AML-193 (cell line): Measurements from ENCODE around the gene ADGRE3.
A peak's percentile ranks its signal among the peaks of the same experiment; 100 is the strongest.

Source experiments
- DNase-seq, 2 experiments: peaks; one replicate each; lab custom pipeline; 2025; lab: John Stamatoyannopoulos, UW

Gene ADGRE3, protein sequence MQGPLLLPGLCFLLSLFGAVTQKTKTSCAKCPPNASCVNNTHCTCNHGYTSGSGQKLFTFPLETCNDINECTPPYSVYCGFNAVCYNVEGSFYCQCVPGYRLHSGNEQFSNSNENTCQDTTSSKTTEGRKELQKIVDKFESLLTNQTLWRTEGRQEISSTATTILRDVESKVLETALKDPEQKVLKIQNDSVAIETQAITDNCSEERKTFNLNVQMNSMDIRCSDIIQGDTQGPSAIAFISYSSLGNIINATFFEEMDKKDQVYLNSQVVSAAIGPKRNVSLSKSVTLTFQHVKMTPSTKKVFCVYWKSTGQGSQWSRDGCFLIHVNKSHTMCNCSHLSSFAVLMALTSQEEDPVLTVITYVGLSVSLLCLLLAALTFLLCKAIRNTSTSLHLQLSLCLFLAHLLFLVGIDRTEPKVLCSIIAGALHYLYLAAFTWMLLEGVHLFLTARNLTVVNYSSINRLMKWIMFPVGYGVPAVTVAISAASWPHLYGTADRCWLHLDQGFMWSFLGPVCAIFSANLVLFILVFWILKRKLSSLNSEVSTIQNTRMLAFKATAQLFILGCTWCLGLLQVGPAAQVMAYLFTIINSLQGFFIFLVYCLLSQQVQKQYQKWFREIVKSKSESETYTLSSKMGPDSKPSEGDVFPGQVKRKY

DNA sequence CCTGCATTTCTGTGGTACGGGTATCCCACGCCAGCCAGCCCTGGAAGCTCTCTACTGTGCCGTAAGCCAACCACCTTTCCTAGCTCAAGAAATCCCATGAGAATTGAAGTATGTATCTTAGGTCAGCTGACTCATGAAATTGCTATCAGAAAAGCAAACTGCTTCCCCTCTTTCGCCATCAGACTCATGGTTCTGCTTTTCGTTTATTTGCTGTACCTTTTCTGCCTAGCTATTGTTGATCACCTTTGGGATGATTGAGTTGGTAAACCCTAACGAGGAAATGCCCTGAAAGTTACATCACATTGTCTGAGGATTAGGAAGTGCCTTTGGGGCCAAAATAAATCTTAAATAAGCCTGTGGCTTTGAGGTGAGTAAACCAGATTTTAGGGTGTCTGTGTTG lies at the start of gene ADGRE3:
Gene ADGRE3, minus strand, starts transcription at position 81 of the 400 bp plus-strand sequence. Its CDS starts 74 bp downstream, at position 7.
- DNase-seq = peak; percentile 42 to 62

DNA sequence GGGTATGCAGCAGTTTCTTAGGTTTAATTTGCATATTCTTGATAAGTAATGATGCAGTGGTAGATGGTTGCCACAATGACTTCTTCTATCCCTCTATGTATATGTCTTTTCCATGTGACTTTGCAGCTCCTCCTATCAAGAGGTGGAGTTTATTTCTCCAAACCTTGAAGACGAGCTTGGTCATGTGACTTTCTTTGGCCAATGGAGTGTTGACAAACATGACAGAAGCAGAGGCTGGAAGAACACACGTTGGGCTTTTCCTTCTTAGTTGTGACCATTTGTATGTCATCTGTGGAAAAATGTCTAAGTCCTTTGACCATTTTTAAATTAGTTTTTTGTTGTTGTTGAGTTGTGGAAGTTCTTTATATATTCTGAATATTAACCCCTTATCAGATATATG lies 47.5 kb upstream of the ADGRE3 start:
- no peak for DNase-seq

DNA sequence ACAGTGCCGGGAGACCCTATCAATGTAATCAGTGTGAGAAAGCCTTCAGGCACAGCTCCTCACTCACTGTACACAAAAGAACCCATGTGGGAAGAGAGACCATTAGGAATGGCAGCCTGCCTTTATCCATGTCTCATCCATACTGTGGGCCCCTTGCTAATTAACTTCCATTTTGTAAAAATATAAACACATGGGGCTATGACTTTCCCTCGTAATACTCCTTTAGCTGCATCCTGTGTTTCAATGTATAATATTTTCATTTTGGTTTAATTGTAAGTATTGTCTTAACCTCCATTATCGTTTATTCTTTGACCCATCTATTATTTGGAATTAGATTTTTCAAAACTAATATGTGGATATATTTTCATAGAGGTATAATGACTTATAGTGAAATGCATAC lies 44.5 kb upstream of the ADGRE3 start:
- DNase-seq = no peak

DNA sequence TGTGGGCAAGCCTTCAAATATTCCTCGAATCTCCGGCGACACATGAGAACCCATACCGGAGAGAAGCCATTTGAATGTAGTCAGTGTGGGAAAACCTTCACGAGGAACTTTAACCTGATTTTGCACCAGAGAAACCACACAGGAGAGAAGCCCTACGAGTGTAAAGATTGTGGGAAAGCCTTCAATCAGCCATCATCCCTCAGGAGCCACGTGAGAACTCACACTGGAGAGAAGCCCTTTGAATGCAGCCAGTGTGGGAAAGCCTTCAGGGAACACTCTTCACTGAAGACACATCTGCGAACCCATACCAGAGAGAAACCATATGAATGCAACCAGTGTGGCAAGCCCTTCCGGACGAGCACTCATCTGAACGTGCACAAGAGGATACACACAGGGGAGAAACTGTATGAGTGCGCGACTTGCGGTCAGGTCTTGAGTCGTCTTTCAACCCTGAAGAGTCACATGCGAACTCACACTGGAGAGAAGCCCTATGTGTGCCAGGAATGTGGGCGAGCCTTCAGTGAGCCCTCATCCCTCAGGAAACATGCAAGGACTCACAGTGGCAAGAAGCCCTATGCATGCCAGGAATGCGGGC lies 44.0 kb upstream of the ADGRE3 start:
- no peak for DNase-seq

DNA sequence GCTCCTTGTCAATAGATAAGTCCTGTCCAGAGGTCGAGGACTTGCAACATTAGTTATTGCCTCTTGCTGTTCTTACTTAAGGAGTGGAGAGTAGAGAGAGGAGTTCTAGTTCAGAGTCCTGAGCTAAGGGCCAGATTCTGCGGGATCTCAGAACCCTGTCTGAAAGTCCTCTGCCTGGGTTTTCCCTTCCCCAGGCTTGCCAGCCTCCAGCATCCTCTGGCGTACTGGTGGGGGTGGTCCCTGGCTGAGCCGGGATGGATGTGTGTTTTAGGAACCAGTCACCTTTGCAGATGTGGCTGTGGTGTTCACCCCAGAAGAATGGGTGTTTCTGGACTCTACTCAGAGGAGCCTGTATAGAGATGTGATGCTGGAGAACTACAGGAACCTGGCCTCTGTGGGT lies 41.2 kb upstream of the ADGRE3 start:
- DNase-seq = no peak

DNA sequence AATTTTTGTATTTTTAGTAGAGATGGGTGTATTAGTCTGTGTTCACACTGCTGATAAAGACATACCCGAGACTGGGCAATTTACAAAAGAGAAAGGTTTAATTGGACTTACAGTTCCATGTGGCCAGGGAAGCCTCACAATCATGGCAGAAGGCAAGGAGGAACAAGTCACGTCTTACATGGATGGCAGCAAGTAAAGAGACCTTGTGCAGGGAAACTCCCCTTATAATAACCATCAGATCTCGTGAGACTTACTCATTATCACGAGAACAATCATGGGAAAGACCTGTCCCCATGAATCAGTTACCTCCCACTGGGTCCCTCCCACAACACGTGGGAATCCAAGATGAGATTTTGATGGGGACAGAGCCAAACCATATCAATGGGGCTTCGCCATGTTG lies 29.8 kb upstream of the ADGRE3 start:
- DNase-seq = no peak

DNA sequence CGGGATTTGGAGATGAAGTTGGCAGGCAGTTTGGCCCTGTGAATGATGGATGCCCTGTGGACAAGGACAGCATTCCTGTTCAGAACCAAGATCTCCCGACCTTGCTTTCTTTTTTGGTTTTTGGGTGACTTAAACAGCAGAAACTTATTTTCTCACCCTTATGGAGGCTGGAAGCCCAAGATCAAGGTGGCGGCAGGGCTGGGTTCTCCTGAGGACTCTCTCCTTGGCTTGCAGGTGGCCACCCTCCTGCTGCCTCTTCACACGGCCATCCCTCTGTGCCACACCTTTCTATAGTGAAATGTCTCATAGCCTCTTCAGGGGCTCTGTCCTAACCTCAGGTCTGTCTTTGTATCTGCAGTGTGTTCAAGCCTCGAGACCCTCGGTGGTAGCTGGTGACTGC lies 29.2 kb upstream of the ADGRE3 start:
- DNase-seq = no peak

DNA sequence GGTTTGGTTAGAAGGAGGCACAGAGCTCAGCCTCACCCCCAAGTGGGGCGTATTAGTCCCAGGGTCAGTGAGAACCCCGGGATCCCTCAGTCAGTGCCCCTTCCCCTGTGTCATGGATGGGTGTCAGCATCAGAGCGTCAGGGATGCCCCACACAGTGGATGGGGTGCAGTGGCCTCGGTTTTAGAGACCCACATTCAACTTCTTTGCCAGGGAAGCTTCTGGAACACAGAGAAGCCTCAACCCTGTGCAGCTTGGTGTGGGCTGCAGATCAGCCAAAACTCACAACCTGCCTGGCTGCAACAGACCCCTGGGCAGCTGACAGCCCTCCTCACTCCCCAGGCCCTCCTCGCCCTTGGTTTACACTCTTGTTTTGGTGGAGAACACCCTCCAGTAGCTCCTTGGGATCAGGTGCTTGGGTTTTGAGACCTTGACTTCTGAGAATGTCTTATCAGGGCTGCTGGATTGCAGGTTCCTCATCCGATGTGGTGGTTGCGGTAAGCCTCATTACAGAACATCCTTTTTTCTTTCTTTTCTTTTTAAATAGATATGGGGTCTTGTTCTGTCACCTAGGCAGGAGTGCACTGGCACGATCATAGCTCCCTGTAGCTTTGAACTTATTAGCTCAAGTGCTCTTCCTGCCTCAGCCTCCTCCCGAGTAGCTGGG lies 26.2 kb upstream of the ADGRE3 start:
- no peak for DNase-seq

DNA sequence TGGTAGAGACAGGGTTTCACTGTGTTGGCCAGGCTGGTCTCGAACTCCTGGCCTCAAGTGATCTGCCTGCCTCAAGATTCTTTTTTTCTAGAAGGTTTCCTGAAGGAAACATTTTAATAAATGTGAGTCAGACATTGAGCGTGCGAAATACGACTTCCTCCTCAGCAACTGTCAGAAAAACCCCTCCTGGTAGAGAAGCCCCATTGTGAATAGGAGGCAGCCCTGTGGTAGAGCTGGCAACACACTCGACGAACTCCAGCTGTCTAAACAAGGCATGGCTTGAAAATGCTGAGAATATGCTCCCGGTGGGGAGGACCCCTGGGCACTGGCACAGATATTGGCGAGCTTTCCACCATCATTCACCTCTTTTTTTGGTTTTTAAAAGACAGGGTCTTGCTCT lies 25.0 kb upstream of the ADGRE3 start:
- no peak for DNase-seq

DNA sequence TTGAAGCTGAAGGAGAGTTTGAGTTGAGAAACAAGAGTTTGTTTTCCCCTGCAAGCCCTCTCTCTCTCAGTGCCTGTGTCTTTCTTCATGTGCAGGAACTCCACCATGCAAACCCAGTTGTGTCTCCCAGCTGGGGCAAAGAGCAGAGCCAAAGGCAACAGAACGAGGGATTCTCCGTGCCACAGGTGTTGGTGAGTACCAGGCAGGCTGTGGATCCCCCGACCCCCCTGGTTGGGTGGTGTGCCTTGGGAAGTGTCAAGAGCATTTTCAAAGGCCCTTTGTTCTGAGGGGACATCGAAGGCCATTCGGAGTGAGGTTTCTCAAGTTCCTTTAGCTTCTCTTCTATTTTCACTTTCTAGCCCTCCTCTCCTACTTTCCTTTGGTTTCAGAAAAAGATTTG lies 20.8 kb upstream of the ADGRE3 start:
- DNase-seq = no peak

DNA sequence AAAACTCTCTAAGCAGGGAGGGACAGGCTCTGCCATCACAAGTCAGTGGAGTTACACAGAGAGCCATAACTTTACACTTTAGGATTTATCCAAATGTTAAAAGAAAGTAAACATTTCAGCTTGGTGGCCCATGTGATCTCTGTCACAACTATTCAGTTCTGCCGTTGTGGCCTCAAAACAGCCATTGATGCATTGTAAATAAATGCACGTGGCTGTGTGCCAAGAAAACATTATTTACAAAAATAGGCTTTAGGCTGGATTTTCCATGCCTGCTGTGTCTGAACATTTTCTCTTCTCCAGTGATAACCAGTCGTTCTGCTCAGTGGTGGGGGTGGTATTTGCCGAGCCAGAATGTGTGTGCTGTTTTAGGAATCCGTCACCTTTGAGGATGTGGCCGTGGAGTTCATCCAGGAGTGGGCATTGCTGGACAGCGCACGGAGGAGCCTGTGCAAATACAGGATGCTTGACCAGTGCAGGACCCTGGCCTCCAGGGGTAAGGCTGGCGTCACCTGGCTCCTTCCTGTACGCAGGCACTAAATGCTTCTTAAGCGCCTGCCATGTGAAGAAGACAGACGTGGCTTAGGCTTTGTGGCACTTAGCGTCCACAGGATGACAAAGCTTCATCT lies 20.1 kb upstream of the ADGRE3 start:
- no peak for DNase-seq

DNA sequence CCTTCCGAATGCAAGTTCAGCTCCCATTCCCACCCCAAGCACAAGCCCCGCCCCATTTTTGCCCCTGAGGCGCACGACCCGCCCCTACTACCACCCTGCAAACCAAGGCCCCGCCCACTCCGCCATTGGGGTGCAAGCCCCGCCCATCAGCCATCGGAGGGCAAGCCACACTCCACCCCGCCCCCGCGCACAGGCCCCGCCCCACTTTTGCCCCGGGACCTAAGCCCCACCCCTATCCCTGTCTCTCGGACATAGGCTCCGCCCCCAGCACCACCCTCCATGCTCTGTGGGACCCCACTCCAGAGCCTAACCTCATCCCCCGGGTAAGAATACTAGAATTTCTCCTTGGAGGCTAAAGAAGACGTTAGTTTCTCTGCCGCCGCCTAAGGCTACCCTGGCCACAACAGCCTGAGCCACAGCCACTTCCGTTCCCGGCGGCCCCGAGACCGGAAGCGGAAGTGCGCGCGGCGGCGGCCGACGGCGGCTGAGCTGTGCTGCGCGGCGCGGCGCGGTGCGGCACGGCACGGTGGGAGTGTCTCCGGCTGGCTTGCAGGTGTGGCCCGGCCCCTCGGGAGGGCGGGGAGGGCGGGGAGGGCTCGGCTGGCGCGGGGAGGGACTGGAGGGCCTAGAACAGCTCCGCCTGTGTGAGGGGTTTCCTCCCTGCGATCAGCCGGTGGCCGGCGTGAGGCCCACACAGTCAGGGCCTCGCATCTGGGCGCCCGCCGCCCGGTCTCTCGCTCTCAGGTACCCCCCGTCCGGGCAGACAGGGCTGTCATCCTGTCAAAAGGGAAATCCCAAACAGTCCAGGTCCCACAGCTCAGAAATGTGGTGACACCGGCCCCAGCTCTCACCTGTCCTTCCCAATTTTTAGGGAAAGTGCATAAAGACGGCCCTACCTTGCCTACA lies 15.2 kb upstream of the ADGRE3 start, which contains the start of gene ZNF333:
Gene ZNF333, plus strand, starts transcription at position 451 of the 906 bp plus-strand sequence. CDS start 3,444 bp downstream, outside the sequence.
- DNase-seq = peak; percentile 84 to 89

DNA sequence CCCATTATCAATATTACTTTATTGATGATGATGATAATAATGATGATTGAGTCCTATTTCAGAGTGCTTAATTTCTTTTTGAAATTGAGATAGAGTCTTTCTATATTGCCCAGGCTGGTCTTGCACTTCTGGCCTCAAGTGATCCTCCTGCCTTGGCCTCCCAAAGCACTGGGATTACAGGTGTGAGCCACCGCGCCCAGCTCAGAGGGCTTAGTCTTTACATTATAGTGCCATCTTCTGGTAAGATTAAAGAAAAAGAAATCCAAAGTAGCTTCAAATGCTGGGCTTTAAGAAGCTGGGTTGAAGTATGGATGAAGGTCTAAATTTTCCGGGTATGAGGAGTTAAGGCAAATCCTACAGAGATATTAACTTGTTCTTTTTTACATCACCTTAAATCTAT lies 11.8 kb upstream of the ADGRE3 start:
- DNase-seq = peak; percentile 24 to 28

DNA sequence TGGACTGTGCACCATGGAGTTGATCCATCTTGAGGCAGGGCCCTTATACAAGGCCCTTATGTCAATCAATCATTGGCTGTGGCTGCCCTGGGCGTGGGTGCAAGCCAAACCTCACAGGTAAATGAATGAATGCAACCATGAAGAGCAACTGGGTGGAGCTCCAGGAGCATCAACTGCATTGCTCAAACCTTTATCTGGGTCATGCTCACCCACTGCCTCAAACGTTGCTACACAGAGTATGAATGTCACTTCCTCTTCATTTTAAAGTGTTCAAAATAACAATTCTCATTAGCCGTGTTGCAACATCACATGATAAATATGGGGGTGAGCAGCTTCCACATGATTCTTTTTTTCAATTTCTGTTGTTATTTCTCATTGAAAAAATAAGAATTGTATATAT lies 8.8 kb upstream of the ADGRE3 start:
- DNase-seq = peak; percentile 81 to 82

DNA sequence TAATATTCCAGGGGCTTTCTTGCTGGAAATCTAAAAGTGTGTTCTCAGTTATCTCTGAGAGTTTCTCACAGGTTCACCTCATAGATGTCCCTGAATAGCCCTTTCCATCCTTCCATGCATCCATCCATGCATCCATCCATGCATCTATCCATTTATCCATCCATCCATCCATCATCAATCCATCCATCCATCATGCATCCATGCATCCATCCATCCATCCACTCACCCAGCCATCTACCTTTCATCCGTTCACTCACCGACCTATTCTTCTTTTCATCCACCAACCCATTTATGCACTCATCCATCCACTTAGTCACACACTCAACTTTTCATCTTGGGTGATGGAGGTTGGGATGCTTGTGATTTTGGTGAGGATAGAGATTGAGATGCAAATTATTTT lies 7.4 kb upstream of the ADGRE3 start:
- DNase-seq = no peak

DNA sequence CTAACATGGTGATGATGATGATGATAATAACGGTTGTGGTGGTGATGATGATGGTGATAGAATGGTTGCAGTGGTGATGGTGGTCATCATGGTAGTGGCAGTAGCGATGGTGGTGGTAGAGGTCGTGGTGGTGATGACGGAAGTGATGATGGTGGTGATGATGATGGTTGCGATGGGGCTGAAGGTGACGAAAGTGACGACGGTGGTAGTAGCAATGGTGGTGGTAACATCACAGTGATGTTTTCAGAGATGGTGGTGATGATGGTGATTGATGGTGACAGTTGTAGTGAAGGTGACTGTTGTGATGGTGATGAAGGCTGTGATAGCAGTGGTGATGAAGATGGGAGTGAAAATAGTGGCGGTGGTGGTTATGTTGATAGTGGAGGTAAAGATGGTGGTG lies 3.6 kb upstream of the ADGRE3 start:
- DNase-seq = no peak

DNA sequence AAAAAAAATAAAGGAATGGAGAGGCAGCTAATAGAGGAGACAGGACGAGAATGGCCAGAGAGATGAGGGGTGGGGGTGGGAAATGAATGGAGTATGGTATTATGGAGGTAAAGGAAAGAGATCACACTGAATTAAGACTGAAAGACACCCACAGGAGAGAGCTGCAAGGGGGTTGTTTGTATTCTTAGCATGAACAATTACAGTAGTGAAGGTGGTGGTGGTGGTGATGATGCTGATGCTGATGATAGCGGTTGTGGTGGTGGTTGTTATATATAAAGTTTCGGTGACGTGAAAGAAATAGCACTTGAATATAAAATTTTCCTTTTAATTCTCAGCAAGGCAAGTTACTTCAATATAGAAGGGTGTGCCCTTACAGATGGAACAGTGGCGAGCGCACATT lies 2.8 kb upstream of the ADGRE3 start:
- no peak for DNase-seq

DNA sequence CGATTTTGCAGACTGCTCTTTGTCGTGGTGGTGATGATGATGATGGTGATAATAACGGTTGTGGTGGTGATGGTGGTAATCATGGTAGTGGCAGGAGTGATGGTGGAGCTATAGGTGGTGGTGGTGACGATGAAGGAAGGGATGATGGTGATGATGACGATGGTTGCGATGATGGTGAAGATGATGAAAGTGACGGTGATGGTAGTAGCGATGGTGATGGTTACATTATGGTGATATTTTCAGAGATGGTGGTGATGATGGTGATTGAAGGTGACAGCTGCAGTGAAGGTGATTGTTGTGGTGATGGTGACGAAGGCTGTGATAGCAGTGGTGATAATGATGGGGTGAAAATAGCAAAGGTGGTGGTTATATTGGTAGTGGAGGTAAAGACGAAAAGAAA lies 2.1 kb upstream of the ADGRE3 start:
- no peak for DNase-seq

DNA sequence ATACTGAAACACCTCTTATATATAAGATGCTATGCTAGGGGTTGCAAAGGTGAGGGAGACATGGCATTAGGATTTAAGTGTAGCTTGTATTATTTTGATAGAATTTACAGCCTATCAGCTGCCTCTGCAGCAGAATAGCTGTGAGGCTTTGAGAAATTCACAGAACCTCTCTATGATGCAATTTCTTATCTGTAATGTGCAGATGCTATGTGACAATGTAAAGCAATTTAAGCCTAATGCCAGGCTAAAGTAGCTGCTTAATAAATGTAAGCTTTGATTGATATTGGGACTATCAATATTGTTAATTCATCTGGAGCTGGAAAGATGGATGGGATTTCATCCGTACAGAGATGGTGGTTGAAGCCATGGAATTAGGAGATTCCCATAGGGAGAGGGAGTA lies 1.6 kb downstream of the ADGRE3 start:
- DNase-seq = no peak

DNA sequence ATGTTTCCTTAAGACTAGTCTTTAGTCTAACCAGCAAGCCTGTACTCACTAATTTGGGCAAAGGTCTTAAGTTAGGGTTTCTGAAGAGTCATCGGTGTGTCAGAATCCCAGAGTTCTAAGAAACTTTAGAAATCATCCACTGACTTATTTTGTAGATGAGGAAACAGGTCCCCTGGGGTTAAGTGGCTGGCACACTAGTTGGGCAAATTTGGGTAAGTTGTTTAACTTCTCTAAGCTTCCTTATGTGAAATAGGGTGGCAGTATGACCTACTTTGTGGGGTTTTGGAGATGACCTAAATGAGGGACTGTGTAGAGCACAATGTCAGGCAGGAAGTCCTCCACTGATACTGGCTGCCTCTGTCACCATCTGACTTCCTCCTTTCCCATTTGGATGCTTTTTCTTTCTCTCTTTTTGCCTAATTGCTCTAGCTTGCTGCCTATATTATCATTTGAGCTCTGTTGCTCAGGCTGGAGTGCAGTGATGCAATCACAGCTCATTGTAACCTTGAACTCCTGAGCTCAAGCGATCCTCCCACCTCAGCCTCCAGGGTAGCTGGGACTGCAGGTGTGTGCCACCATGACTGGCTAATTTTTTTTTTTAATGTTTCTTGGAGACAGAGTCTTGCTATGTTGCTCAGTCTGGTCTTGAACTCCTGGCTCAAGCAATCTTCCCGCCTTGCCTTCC lies 2.3 kb downstream of the ADGRE3 start:
- DNase-seq = peak; percentile 72
